H9 (cell line): Measurements from ENCODE around the gene SENP8. TPM values are rescaled to one million over a fixed set of nuclear protein-coding genes. Genes with fewer than 3 reads are reported as not detected.
A peak's percentile ranks its signal among the peaks of the same experiment; 100 is the strongest.

Source experiments
- DNase-seq: peaks from one replicate; pipeline ENCODE4 v3.0.0-alpha.2; 2017
- H2AFZ ChIP-seq: one replicate; pipeline ENCODE4 v1.6.1; 2013; ENCODE audit warnings: mild to moderate bottlenecking, low read length, control low read depth, moderate library complexity
- H2AK5ac ChIP-seq: 2 replicates; pipeline ENCODE4 v1.6.1; 2013; ENCODE audit warnings: low read length, control low read depth, mixed read lengths; ENCODE audit not compliant: insufficient read length
- H2BK120ac ChIP-seq: one replicate; pipeline ENCODE4 v1.6.1; 2013; ENCODE audit warnings: low read depth, mild to moderate bottlenecking, low read length, control low read depth, inconsistent platforms; ENCODE audit not compliant: poor library complexity, severe bottlenecking
- H2BK12ac ChIP-seq: 2 replicates; pipeline ENCODE4 v1.6.1; 2013; ENCODE audit warnings: low read length, control low read depth, mixed read lengths, low read depth; ENCODE audit not compliant: insufficient read length
- H2BK15ac ChIP-seq: 2 replicates; pipeline ENCODE4 v1.6.1; 2013; ENCODE audit warnings: low read depth, low read length, control low read depth
- H2BK20ac ChIP-seq: one replicate; pipeline ENCODE4 v1.6.1; 2013; ENCODE audit warnings: low read depth, mild to moderate bottlenecking, low read length, control low read depth, inconsistent platforms; ENCODE audit not compliant: poor library complexity, severe bottlenecking
- H2BK5ac ChIP-seq: 2 replicates; pipeline ENCODE4 v1.6.1; 2013; ENCODE audit warnings: low read length, control low read depth, mixed read lengths; ENCODE audit not compliant: insufficient read length
- H3K14ac ChIP-seq: 2 replicates; pipeline ENCODE4 v1.6.1; 2013; ENCODE audit warnings: low read length, control low read depth; ENCODE audit not compliant: insufficient read depth
- H3K18ac ChIP-seq: 2 replicates; pipeline ENCODE4 v1.6.1; 2013; ENCODE audit warnings: low read depth, mild to moderate bottlenecking, mixed read lengths, low read length, control low read depth; ENCODE audit not compliant: insufficient read length
- H3K23ac ChIP-seq: 2 replicates; pipeline ENCODE4 v1.6.1; 2013; ENCODE audit warnings: low read length, control low read depth, mixed read lengths, low read depth; ENCODE audit not compliant: insufficient read length
- H3K23me2 ChIP-seq: 2 replicates; pipeline ENCODE4 v1.6.1; 2013; ENCODE audit warnings: low read depth, mild to moderate bottlenecking, mixed read lengths, low read length, control low read depth; ENCODE audit not compliant: insufficient read length, poor library complexity, severe bottlenecking
- H3K27ac ChIP-seq: 2 replicates; pipeline ENCODE4 v1.5.1; 2013; ENCODE audit warnings: low read length, control low read depth, mixed read lengths, low read depth; ENCODE audit not compliant: insufficient read length
- H3K27me3 ChIP-seq: 2 replicates; pipeline ENCODE4 v1.6.1; 2013; ENCODE audit warnings: low read length, control low read depth, inconsistent platforms; ENCODE audit not compliant: insufficient read depth
- H3K4ac ChIP-seq: 2 replicates; pipeline ENCODE4 v1.6.1; 2013; ENCODE audit warnings: low read depth, mild to moderate bottlenecking, control low read depth, inconsistent platforms, low read length, moderate library complexity
- H3K4me1 ChIP-seq: 2 replicates; pipeline ENCODE4 v1.6.1; 2013; ENCODE audit warnings: low read length, control low read depth, inconsistent platforms; ENCODE audit not compliant: insufficient read depth
- H3K4me2 ChIP-seq: 2 replicates; pipeline ENCODE4 v1.6.1; 2013; ENCODE audit warnings: low read length, control low read depth, mixed read lengths; ENCODE audit not compliant: insufficient read length, insufficient read depth
- H3K56ac ChIP-seq: 2 replicates; pipeline ENCODE4 v1.6.1; 2013; ENCODE audit warnings: low read depth, mild to moderate bottlenecking, mixed read lengths, low read length, control low read depth; ENCODE audit not compliant: insufficient read length
- H3K79me1 ChIP-seq: 2 replicates; pipeline ENCODE4 v1.6.1; 2013; ENCODE audit warnings: low read depth, mild to moderate bottlenecking, moderate library complexity, low read length, control low read depth, inconsistent platforms; ENCODE audit not compliant: insufficient read depth, poor library complexity, severe bottlenecking
- H3K79me2 ChIP-seq: 2 replicates; pipeline ENCODE4 v1.6.1; 2013; ENCODE audit warnings: low read length, control low read depth, inconsistent platforms; ENCODE audit not compliant: insufficient read depth
- H3K9ac ChIP-seq: 2 replicates; pipeline ENCODE4 v1.6.1; 2013; ENCODE audit warnings: low read length, control low read depth, mixed read lengths; ENCODE audit not compliant: insufficient read length; ENCODE audit errors: extremely low read depth
- H3K9me3 ChIP-seq: one replicate; pipeline ENCODE4 v1.6.1; 2013; ENCODE audit warnings: low read depth, low read length, inconsistent platforms; ENCODE audit not compliant: control insufficient read depth
- H3T11ph ChIP-seq: one replicate; pipeline ENCODE4 v1.6.1; 2013; ENCODE audit warnings: mild to moderate bottlenecking, low read length, control low read depth, inconsistent platforms
- H4K20me1 ChIP-seq: one replicate; pipeline ENCODE4 v1.6.1; 2013; ENCODE audit not compliant: control insufficient read depth, insufficient read length, insufficient read depth
- H4K5ac ChIP-seq: 2 replicates; pipeline ENCODE4 v1.6.1; 2013; ENCODE audit warnings: low read depth, mild to moderate bottlenecking, mixed read lengths, low read length, control low read depth; ENCODE audit not compliant: insufficient read length
- H4K8ac ChIP-seq: replicated peaks from 2 replicates; pipeline ENCODE4 v1.6.1; 2013; ENCODE audit warnings: low read length, control low read depth, mixed read lengths, low read depth; ENCODE audit not compliant: insufficient read length
- H4K91ac ChIP-seq: 2 replicates; pipeline ENCODE4 v1.6.1; 2013; ENCODE audit warnings: low read depth, mild to moderate bottlenecking, moderate library complexity, mixed read lengths, low read length, control low read depth; ENCODE audit not compliant: insufficient read length
- H3K27ac Mint-ChIP-seq, 3 experiments: 2 replicates in 2 of 3; 3 replicates in 1 of 3; pipeline ENCODE4 v1.8.0; 2020 to 2021; ENCODE audit warnings: mixed read lengths in 3 of 3, mild to moderate bottlenecking in 1 of 3, moderate library complexity in 1 of 3
- H3K27me3 Mint-ChIP-seq: 2 replicates; pipeline ENCODE4 v1.8.0; 2021; ENCODE audit warnings: low read depth, mild to moderate bottlenecking, moderate library complexity, mixed read lengths
- H3K36me3 Mint-ChIP-seq, 3 experiments: 2 replicates in 2 of 3; 3 replicates in 1 of 3; pipeline ENCODE4 v1.8.0; 2020 to 2021; ENCODE audit warnings: low read depth in 3 of 3, mixed read lengths in 3 of 3; ENCODE audit not compliant: insufficient read depth in 1 of 3
- H3K4me1 Mint-ChIP-seq, 2 experiments: 2 replicates each; pipeline ENCODE4 v1.8.0; 2020; ENCODE audit warnings: mixed read lengths in 2 of 2
- H3K4me3 Mint-ChIP-seq, 2 experiments: 2 replicates in 1 of 2; 3 replicates in 1 of 2; pipeline ENCODE4 v1.8.0; 2020 to 2021; ENCODE audit warnings: mild to moderate bottlenecking in 2 of 2, mixed read lengths in 2 of 2, moderate library complexity in 1 of 2
- H3K9me3 Mint-ChIP-seq, 2 experiments: 2 replicates in 1 of 2; 3 replicates in 1 of 2; pipeline ENCODE4 v1.8.0; 2020; ENCODE audit warnings: mild to moderate bottlenecking in 2 of 2, mixed read lengths in 2 of 2, moderate library complexity in 1 of 2
- WGBS: extraction: QIAGEN DNeasy Blood & Tissue Kit; methylation state at CpG from one replicate; pipeline ENCODE4 v1.1.7; 2013; ENCODE audit warnings: missing lambda C conversion rate, low lambda C conversion rate, mixed read lengths; ENCODE audit not compliant: insufficient read length; ENCODE audit errors: extremely low coverage; 5-methylcytosine and 5-hydroxymethylcytosine counted together
- total RNA-seq: library from RNA; stranded (reverse); gene quantifications from 2 replicates; pipeline ENCODE4 v1.2.1, GENCODE V29; 2021
- TF ChIP-seq, protein P1 (sequence below): fragments of 200-600 bp; sonication (generic); conservative IDR thresholded peaks from 3 replicates; pipeline ENCODE4 v1.8.0; 2021; ENCODE audit warnings: antibody characterized with exemption, mild to moderate bottlenecking

SENP8 gene
- total RNA-seq, 1 experiment from 2014 or later: 4.8 TPM

- no peak for DNase-seq
Observed at GRCh38 chr15:72175186-72176044, 57.2 kb downstream of the SENP8 start.

More at GRCh38 chr15:72175186-72176044, 57.2 kb downstream of the SENP8 start:
- no peaks in the 10 kb centered on the region for H3K79me1 ChIP-seq
- H3K9ac ChIP-seq: no peak overlapping the region
- H3K23me2 ChIP-seq: peaks cover 4% of the 10 kb centered on the region
- no peak overlapping the region for H2AFZ ChIP-seq
- H3K4ac ChIP-seq: no peak overlapping the region
- TF ChIP-seq, protein P1, sequence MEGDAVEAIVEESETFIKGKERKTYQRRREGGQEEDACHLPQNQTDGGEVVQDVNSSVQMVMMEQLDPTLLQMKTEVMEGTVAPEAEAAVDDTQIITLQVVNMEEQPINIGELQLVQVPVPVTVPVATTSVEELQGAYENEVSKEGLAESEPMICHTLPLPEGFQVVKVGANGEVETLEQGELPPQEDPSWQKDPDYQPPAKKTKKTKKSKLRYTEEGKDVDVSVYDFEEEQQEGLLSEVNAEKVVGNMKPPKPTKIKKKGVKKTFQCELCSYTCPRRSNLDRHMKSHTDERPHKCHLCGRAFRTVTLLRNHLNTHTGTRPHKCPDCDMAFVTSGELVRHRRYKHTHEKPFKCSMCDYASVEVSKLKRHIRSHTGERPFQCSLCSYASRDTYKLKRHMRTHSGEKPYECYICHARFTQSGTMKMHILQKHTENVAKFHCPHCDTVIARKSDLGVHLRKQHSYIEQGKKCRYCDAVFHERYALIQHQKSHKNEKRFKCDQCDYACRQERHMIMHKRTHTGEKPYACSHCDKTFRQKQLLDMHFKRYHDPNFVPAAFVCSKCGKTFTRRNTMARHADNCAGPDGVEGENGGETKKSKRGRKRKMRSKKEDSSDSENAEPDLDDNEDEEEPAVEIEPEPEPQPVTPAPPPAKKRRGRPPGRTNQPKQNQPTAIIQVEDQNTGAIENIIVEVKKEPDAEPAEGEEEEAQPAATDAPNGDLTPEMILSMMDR: no peak
- no peak overlapping the region for H2BK5ac ChIP-seq
- no peak overlapping the region for H2BK12ac ChIP-seq
- no peak overlapping the region for H3K4me3 Mint-ChIP-seq
- H3K36me3 Mint-ChIP-seq: no peaks in the 10 kb centered on the region
- no peak overlapping the region for H2BK20ac ChIP-seq
- no peak overlapping the region for H2BK15ac ChIP-seq
- peaks cover 6 to 11% of the 10 kb centered on the region in 2 experiments for H3K4me1 Mint-ChIP-seq
- no peak overlapping the region for H2BK120ac ChIP-seq
- no peaks in the 10 kb centered on the region for H3K27me3 ChIP-seq
- no peak overlapping the region for H3K56ac ChIP-seq
- H4K8ac ChIP-seq: no peak overlapping the region
- H3K79me2 ChIP-seq: no peaks in the 10 kb centered on the region
- H4K5ac ChIP-seq: no peak overlapping the region
- WGBS: no CpG with 5 or more reads among the region's 15 CpGs
- no peak overlapping the region; a peak in 4 of 7 replicates for H3K27ac Mint-ChIP-seq
- H3K23ac ChIP-seq: no peak overlapping the region
- H3K18ac ChIP-seq: no peak overlapping the region
- no peaks in the 10 kb centered on the region for H4K20me1 ChIP-seq
- no peaks in the 10 kb centered on the region for H3K4me1 ChIP-seq
- H3K14ac ChIP-seq: peak overlapping the region; percentile 49; the same call in 1 of the 2 replicates
- H3K27ac ChIP-seq: no peak overlapping the region
- H4K91ac ChIP-seq: no peak overlapping the region
- H3K9me3 ChIP-seq: no peaks in the 10 kb centered on the region
- H3K9me3 Mint-ChIP-seq: no peaks in the 10 kb centered on the region
- peaks cover 2% of the 10 kb centered on the region; the same call in 1 of the 2 replicates for H3K27me3 Mint-ChIP-seq
- H3K4me2 ChIP-seq: no peak overlapping the region
- H2AK5ac ChIP-seq: no peak overlapping the region
- no peak overlapping the region for H3T11ph ChIP-seq
